Stimulated activated memory B cell treated with anti-CD40 and anti-IgM and Interleukin-4, amounts not matched to agents 10 μg/mL and 1 μg/mL and 100 μg/mL, for 72 hours (primary cell): ENCODE results near the gene OLFM3.

Source experiments
- ATAC-seq: fragments of 150-1000 bp; cut with Tn5 transposase; 2 replicates; pipeline ENCODE4 v1.10.0; 2021
- H3K27ac Mint-ChIP-seq: one replicate; pipeline ENCODE4 v1.8.0; 2022; ENCODE audit warnings: mild to moderate bottlenecking, mixed read lengths
- H3K27me3 Mint-ChIP-seq: one replicate; pipeline ENCODE4 v1.8.0; 2022; ENCODE audit warnings: mixed read lengths
- H3K36me3 Mint-ChIP-seq: one replicate; pipeline ENCODE4 v1.8.0; 2022; ENCODE audit warnings: mixed read lengths
- H3K4me1 Mint-ChIP-seq: one replicate; pipeline ENCODE4 v1.8.0; 2022; ENCODE audit warnings: mixed read lengths
- H3K4me3 Mint-ChIP-seq: one replicate; pipeline ENCODE4 v1.8.0; 2022; ENCODE audit warnings: mild to moderate bottlenecking, moderate library complexity, mixed read lengths
- H3K9me3 Mint-ChIP-seq: one replicate; pipeline ENCODE4 v1.8.0; 2022; ENCODE audit warnings: mixed read lengths

Gene OLFM3

GRCh38 chr1:101967871-101968270 is 28.9 kb downstream of the OLFM3 start:
- Mint-ChIP-seq H3K36me3 (no peaks in the 10 kb centered on the region), H3K9me3 (peaks cover 3% of the 10 kb centered on the region), H3K27ac (no peak overlapping the region), H3K4me3 (no peak overlapping the region), H3K4me1 (no peaks in the 10 kb centered on the region), H3K27me3 (no peaks in the 10 kb centered on the region)
- ATAC-seq, result no peak

GRCh38 chr1:101965341-101965740 is 31.4 kb downstream of the OLFM3 start:
- H3K27me3 Mint-ChIP-seq, result no peaks in the 10 kb centered on the region
- no peak overlapping the region for H3K4me3 Mint-ChIP-seq
- no peak for ATAC-seq
- H3K27ac Mint-ChIP-seq, result no peak overlapping the region
- peaks cover 3% of the 10 kb centered on the region for H3K9me3 Mint-ChIP-seq
- no peaks in the 10 kb centered on the region for H3K4me1 Mint-ChIP-seq
- H3K36me3 Mint-ChIP-seq, result no peaks in the 10 kb centered on the region

DNA sequence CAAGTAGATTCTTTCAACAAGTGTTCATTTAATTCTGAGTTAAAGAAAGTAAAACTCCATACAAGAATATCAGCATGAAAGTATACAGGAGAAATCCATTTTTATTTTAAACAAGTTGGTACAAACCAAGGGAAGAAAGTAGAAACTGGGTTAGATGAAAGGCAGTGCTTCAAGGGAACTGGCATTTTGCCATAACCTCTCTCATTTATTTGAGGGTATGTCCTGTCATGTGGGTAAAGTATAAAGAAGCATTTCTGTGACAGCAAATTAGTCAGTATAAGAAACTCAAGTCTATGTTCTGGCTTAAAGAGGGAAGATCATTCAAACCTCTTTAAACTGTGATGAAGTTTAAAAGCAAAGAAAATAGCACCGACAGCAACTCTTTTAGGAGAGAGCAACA is 32.0 kb downstream of the OLFM3 start:
- no peak for ATAC-seq
- Mint-ChIP-seq H3K27me3 (no peaks in the 10 kb centered on the region), H3K4me1 (no peaks in the 10 kb centered on the region), H3K4me3 (no peak overlapping the region), H3K36me3 (no peaks in the 10 kb centered on the region), H3K27ac (no peak overlapping the region), H3K9me3 (peaks cover 2% of the 10 kb centered on the region)

- Mint-ChIP-seq H3K27me3 (no peaks in the 10 kb centered on the region), H3K4me3 (no peak overlapping the region), H3K9me3 (peaks cover 3% of the 10 kb centered on the region), H3K27ac (no peak overlapping the region), H3K36me3 (no peaks in the 10 kb centered on the region), H3K4me1 (no peaks in the 10 kb centered on the region)
- no peak for ATAC-seq
Observed at GRCh38 chr1:101960142-101960541, 36.6 kb downstream of the OLFM3 start.

- H3K27ac Mint-ChIP-seq, result no peak overlapping the region
Observed at GRCh38 chr1:101959456-101959855, 37.3 kb downstream of the OLFM3 start.

DNA sequence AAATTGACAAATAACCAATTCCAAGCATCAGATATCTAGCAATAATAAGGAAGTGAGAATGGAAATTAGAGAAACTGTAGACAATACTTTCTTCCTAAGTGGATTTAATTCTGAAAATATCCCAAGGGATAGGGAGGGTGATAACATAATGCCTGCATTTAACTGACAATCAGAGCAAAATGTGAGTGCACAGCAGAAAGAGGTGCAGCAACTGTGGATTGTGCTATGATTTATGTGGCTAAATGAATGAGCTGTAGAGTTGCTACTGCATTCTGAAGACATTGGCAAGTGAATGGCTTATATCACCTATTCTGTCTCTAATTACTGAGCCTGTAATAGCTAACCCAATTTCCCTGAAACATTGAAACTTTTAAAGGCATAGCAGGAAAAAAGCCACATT is 39.0 kb downstream of the OLFM3 start:
- Mint-ChIP-seq H3K9me3 (peaks cover 3% of the 10 kb centered on the region), H3K4me3 (no peak overlapping the region), H3K27ac (no peak overlapping the region), H3K4me1 (no peaks in the 10 kb centered on the region), H3K27me3 (no peaks in the 10 kb centered on the region), H3K36me3 (no peaks in the 10 kb centered on the region)
- no peak for ATAC-seq

More at GRCh38 chr1:101959456-101959855, 37.3 kb downstream of the OLFM3 start:
- H3K36me3 Mint-ChIP-seq, result no peaks in the 10 kb centered on the region
- H3K4me3 Mint-ChIP-seq, result no peak overlapping the region
- H3K27me3 Mint-ChIP-seq, result no peaks in the 10 kb centered on the region
- ATAC-seq, result no peak
- no peaks in the 10 kb centered on the region for H3K4me1 Mint-ChIP-seq
- peaks cover 3% of the 10 kb centered on the region for H3K9me3 Mint-ChIP-seq

- no peak for ATAC-seq
- Mint-ChIP-seq H3K27me3 (no peaks in the 10 kb centered on the region), H3K4me3 (no peak overlapping the region), H3K9me3 (peaks cover 3% of the 10 kb centered on the region), H3K27ac (no peak overlapping the region), H3K36me3 (no peaks in the 10 kb centered on the region), H3K4me1 (no peaks in the 10 kb centered on the region)
Observed at GRCh38 chr1:101953623-101954022, 43.1 kb downstream of the OLFM3 start.

DNA sequence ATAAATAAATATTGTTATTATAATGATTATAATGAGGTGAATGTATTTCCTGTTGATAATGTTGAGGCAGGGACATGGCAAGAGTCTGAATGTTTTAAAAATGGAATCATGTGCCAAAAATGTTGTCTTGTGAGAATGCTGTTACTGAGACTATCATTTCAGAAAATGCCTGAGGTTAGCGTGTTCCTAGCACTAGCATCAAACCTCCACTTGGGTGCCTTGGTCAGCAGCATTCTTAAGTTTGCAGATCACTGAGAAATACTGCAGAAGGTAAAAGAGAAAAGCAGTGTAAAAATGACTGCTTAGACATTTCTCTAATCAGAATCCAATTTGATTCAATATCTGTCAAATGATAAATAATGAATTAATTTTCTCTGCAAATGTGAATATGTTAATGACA is 50.8 kb downstream of the OLFM3 start:
- no peak overlapping the region for H3K4me3 Mint-ChIP-seq
- H3K27me3 Mint-ChIP-seq, result no peaks in the 10 kb centered on the region
- H3K36me3 Mint-ChIP-seq, result no peaks in the 10 kb centered on the region
- no peaks in the 10 kb centered on the region for H3K4me1 Mint-ChIP-seq
- H3K27ac Mint-ChIP-seq, result no peak overlapping the region
- H3K9me3 Mint-ChIP-seq, result no peaks in the 10 kb centered on the region
- ATAC-seq, result no peak

DNA sequence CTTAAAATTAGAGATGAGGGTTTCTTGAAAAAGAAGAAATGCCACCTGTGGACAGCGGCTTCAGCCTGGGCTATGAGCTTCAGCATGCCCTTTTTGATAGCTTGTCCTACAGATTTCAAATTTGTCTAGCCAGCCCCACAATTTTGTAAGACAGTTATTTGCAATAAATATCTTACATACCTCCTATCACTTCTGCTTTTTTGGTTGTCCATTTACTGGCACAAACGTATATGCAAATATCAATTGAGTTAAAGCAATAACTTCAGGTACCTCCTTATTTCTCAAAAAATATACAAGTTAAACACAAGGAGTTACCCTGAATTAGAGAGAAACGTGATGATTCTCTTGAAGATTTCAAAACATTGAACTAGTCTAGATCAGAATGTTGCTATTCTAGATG is 53.5 kb downstream of the OLFM3 start:
- H3K4me1 Mint-ChIP-seq, result no peaks in the 10 kb centered on the region
- peaks cover 2% of the 10 kb centered on the region for H3K9me3 Mint-ChIP-seq
- no peak overlapping the region for H3K27ac Mint-ChIP-seq
- H3K4me3 Mint-ChIP-seq, result no peak overlapping the region
- H3K36me3 Mint-ChIP-seq, result no peaks in the 10 kb centered on the region
- H3K27me3 Mint-ChIP-seq, result no peaks in the 10 kb centered on the region
- no peak for ATAC-seq

- Mint-ChIP-seq H3K9me3 (peaks cover 4% of the 10 kb centered on the region), H3K36me3 (no peaks in the 10 kb centered on the region), H3K4me3 (no peak overlapping the region), H3K27ac (no peak overlapping the region), H3K4me1 (no peaks in the 10 kb centered on the region), H3K27me3 (no peaks in the 10 kb centered on the region)
- no peak for ATAC-seq
Observed at GRCh38 chr1:101942516-101943193, 54.1 kb downstream of the OLFM3 start.

GRCh38 chr1:101938681-101939080 is 58.0 kb downstream of the OLFM3 start:
- Mint-ChIP-seq H3K27me3 (no peaks in the 10 kb centered on the region), H3K36me3 (no peaks in the 10 kb centered on the region), H3K9me3 (peaks cover 10% of the 10 kb centered on the region), H3K4me3 (no peak overlapping the region), H3K4me1 (no peaks in the 10 kb centered on the region), H3K27ac (no peak overlapping the region)
- ATAC-seq, result no peak

DNA sequence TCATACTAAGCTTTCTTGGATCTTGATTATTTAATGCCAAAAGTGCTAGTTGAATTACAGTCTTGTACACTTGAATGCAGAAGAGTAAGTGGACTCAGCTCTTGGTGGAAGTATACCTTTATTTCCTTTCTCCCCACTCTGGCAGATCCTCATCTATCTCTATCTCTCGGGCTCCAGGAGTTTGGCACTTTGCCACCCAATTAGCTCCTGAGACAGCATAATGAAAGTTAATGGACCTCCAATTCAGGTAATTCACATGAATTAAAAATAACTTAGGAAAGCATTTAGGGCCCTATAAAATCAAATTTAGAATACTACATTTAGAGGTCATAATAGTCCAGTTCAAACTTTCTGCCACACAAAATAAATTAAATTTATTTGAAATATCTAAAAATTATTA is 67.4 kb downstream of the OLFM3 start:
- Mint-ChIP-seq H3K4me3 (no peak overlapping the region), H3K4me1 (no peaks in the 10 kb centered on the region), H3K9me3 (no peaks in the 10 kb centered on the region), H3K36me3 (no peaks in the 10 kb centered on the region), H3K27ac (no peak overlapping the region), H3K27me3 (no peaks in the 10 kb centered on the region)
- ATAC-seq, result no peak

- Mint-ChIP-seq H3K9me3 (no peaks in the 10 kb centered on the region), H3K27ac (no peak overlapping the region), H3K36me3 (no peaks in the 10 kb centered on the region), H3K4me3 (no peak overlapping the region), H3K27me3 (no peaks in the 10 kb centered on the region), H3K4me1 (no peaks in the 10 kb centered on the region)
- no peak for ATAC-seq
Observed at GRCh38 chr1:101928829-101929228, 67.9 kb downstream of the OLFM3 start.

GRCh38 chr1:101924700-101925099 is 72.0 kb downstream of the OLFM3 start:
- Mint-ChIP-seq H3K4me3 (no peak overlapping the region), H3K4me1 (no peaks in the 10 kb centered on the region), H3K27me3 (no peaks in the 10 kb centered on the region), H3K36me3 (no peaks in the 10 kb centered on the region), H3K27ac (no peak overlapping the region), H3K9me3 (no peaks in the 10 kb centered on the region)
- no peak for ATAC-seq

- no peak for ATAC-seq
- Mint-ChIP-seq H3K27me3 (no peaks in the 10 kb centered on the region), H3K27ac (no peak overlapping the region)
Observed at GRCh38 chr1:101920577-101920976, 76.1 kb downstream of the OLFM3 start.

GRCh38 chr1:101918277-101918676 is 78.4 kb downstream of the OLFM3 start:
- ATAC-seq, result no peak
- Mint-ChIP-seq H3K4me1 (no peaks in the 10 kb centered on the region), H3K27me3 (no peaks in the 10 kb centered on the region), H3K27ac (no peak overlapping the region), H3K4me3 (no peak overlapping the region), H3K36me3 (no peaks in the 10 kb centered on the region), H3K9me3 (no peaks in the 10 kb centered on the region)

More at GRCh38 chr1:101920577-101920976, 76.1 kb downstream of the OLFM3 start:
- no peaks in the 10 kb centered on the region for H3K36me3 Mint-ChIP-seq
- no peak overlapping the region for H3K4me3 Mint-ChIP-seq
- H3K9me3 Mint-ChIP-seq, result no peaks in the 10 kb centered on the region
- H3K4me1 Mint-ChIP-seq, result no peaks in the 10 kb centered on the region

DNA sequence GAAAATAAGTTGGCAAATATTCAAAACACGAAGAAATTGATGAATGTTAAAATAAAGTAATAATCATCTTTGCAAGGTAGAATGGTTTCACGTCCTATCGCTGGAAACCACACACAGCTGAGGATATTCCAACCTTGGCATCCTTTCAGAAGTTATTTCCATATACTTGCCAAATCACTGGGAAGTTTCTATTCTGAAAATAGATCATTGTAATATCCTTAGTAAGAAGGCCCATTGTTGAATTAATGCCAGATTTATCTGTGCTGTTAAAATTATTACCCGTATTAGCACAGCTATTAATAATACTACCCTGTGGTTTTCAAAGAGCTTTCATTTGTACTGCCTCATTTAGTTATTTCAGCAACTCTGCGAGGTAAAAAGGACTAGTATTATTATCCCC is 81.1 kb downstream of the OLFM3 start:
- Mint-ChIP-seq H3K27me3 (no peaks in the 10 kb centered on the region), H3K9me3 (no peaks in the 10 kb centered on the region), H3K4me3 (no peak overlapping the region), H3K27ac (no peak overlapping the region), H3K4me1 (no peaks in the 10 kb centered on the region), H3K36me3 (no peaks in the 10 kb centered on the region)
- ATAC-seq, result no peak
